Central memory CD4-positive, alpha-beta T cell (primary cell): ENCODE results near the gene CENPC.
"Not testable (repeated sequence)": the region's sequence is repeated elsewhere in the genome, so short reads cannot be mapped to it uniquely, and the experiment has no call there.

Experiments used
- DNase-seq: peaks from one replicate; pipeline ENCODE4 v3.0.0; 2022

CENPC gene

GRCh38 chr4:67465032-67465762, 80.1 kb downstream of the CENPC start:
- no peak for DNase-seq

- no peak for DNase-seq
Measured at GRCh38 chr4:67460574-67460973, 84.7 kb downstream of the CENPC start.

- DNase-seq = no peak
Measured at GRCh38 chr4:67459164-67459563, 86.1 kb downstream of the CENPC start.

- no peak for DNase-seq
Measured at GRCh38 chr4:67456577-67457196, 88.6 kb downstream of the CENPC start.

GRCh38 chr4:67452846-67453205, 92.5 kb downstream of the CENPC start:
- not testable (repeated sequence) for DNase-seq

- DNase-seq = no peak
Measured at GRCh38 chr4:67452100-67452845, 93.0 kb downstream of the CENPC start.

- DNase-seq = no peak
Measured at GRCh38 chr4:67451464-67451863, 93.8 kb downstream of the CENPC start.

GRCh38 chr4:67448621-67449020, 96.7 kb downstream of the CENPC start:
- no peak for DNase-seq

GRCh38 chr4:67447873-67448272, 97.4 kb downstream of the CENPC start:
- no peak for DNase-seq

GRCh38 chr4:67446811-67447210, 98.5 kb downstream of the CENPC start:
- DNase-seq = no peak

- DNase-seq = not testable (repeated sequence)
Measured at GRCh38 chr4:67445881-67446280, 99.4 kb downstream of the CENPC start.

GRCh38 chr4:67438975-67439374, 106.3 kb downstream of the CENPC start:
- DNase-seq = no peak

- DNase-seq = no peak
Measured at GRCh38 chr4:67437974-67438713, 107.2 kb downstream of the CENPC start.

GRCh38 chr4:67436742-67437141, 108.6 kb downstream of the CENPC start:
- no peak for DNase-seq

GRCh38 chr4:67430989-67431388, 114.3 kb downstream of the CENPC start:
- DNase-seq = no peak

- DNase-seq = no peak
Measured at GRCh38 chr4:67428819-67429218, 116.5 kb downstream of the CENPC start.
